Right atrium auricular region (tissue), 2 donors: Measurements from ENCODE around the gene ARNT2. TPM values are rescaled to one million over a fixed set of nuclear protein-coding genes. Genes with fewer than 3 reads are reported as not detected.

Experiments used
- DNase-seq: peaks from one replicate; pipeline ENCODE4 v3.0.0-alpha.2; 2019; ENCODE audit warnings: low spot score
- H3K27ac ChIP-seq, 2 donors: fragments of 200-600 bp; sonication (generic); 1 replicate in 1 of 2; 2 replicates in 1 of 2; pipeline ENCODE4 v1.5.1; 2016 to 2019
- H3K27me3 ChIP-seq, 2 donors: fragments of 200-600 bp; sonication (generic); one replicate each; pipeline versions ENCODE4 v1.5.1 to v1.6.0; 2017 to 2019
- H3K36me3 ChIP-seq: fragments of 200-600 bp; sonication (generic); one replicate; pipeline ENCODE4 v1.5.1; 2016
- H3K4me1 ChIP-seq, 2 donors: fragments of 200-600 bp; sonication (generic); one replicate each; pipeline versions ENCODE4 v1.5.1 to v1.6.0; 2017 to 2019
- H3K4me3 ChIP-seq, 2 donors: fragments of 200-600 bp; sonication (generic); 1 replicate in 1 of 2; 2 replicates in 1 of 2; pipeline ENCODE4 v1.5.1; 2017 to 2019; ENCODE audit warnings: mild to moderate bottlenecking in 1 of 2, moderate library complexity in 1 of 2
- H3K9me3 ChIP-seq, 2 donors: fragments of 200-600 bp; sonication (generic); one replicate each; pipeline ENCODE4 v1.5.1; 2019
- total RNA-seq, 2 donors: library from RNA; depleted of rRNA; stranded (reverse); fragments of >200 nt; gene quantifications; one replicate each; pipeline ENCODE4 v1.1.0, GENCODE V29; 2016
- TF ChIP-seq, protein P1 (sequence below), 2 donors: fragments of 200-600 bp; sonication (generic); IDR thresholded peaks; one replicate each; pipeline ENCODE4 v1.5.1; 2019; ENCODE audit warnings: antibody characterized with exemption in 2 of 2

ARNT2 gene
- total RNA-seq, 2 donors from 2014 or later: 4.8 to 8.4 TPM

DNA sequence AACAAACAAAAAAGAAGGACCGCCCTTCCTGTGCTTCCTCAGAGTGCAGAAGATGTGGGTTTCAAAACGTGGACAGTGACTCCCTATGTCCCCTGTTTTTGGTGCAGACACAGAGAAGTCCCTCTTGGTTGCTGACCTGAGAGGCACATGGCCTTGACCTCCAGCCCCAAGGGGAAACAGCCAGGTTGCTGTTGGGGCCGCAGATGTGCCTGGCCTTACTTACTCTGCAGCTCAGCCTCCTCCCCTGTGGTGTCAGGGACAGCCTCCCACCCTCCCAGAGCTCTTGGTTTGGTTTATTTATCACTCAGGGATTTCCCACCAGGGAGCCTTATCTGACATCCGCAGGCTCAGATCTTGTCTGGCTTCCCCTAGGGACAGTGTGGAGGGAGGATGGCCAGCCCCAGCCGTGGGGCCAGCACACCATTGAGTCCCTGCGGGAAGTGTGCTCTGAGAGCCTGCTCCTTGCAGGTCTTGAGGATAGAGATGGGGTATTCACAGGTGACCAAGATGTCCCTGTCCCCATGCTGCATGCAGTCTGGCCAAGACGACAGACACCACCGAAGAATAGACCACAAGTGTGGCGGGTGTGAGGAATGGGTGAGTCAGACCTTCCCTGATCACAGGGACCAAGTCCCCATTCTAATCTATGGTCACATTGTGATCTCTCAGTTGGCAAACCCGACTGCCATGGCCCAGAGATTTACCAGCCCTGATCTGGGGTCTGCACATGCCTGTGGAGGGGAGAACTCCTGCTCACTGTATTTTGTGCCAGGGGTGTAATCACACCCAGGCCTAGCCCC lies 156.6 kb downstream of the ARNT2 start:
- no peak for DNase-seq
- H3K27ac ChIP-seq: no peak overlapping the region
- no peak overlapping the region for H3K4me3 ChIP-seq
- H3K9me3 ChIP-seq: no peaks in the 10 kb centered on the region
- no peaks in the 10 kb centered on the region for H3K36me3 ChIP-seq
- no peaks in the 10 kb centered on the region for H3K4me1 ChIP-seq
- no peaks in the 10 kb centered on the region for H3K27me3 ChIP-seq
- TF ChIP-seq, protein P1, sequence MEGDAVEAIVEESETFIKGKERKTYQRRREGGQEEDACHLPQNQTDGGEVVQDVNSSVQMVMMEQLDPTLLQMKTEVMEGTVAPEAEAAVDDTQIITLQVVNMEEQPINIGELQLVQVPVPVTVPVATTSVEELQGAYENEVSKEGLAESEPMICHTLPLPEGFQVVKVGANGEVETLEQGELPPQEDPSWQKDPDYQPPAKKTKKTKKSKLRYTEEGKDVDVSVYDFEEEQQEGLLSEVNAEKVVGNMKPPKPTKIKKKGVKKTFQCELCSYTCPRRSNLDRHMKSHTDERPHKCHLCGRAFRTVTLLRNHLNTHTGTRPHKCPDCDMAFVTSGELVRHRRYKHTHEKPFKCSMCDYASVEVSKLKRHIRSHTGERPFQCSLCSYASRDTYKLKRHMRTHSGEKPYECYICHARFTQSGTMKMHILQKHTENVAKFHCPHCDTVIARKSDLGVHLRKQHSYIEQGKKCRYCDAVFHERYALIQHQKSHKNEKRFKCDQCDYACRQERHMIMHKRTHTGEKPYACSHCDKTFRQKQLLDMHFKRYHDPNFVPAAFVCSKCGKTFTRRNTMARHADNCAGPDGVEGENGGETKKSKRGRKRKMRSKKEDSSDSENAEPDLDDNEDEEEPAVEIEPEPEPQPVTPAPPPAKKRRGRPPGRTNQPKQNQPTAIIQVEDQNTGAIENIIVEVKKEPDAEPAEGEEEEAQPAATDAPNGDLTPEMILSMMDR (IDR thresholded peaks at IDR 0.05): no peak

DNA sequence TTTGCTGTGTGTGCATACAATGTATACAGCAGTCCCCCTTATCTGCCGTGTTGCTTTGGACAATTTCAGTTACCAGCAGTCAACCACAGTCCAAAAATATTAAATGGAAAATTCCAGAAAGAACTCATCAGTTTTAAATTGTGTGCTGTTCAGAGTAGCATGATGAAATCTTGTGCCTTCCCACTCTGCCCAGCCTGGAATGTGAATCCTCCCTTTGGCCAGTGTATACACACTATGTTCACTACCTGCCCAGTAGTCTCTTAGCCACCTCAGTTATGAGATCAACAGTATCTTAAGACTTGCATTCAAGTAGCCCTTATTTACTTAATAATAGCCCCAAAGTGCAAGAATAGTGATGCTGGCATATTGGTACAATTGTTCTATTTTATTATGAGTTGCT lies 157.3 kb downstream of the ARNT2 start:
- TF ChIP-seq, protein P1 (IDR thresholded peaks at IDR 0.05): no peak
- Histone ChIP-seq H3K27ac (no peak overlapping the region), H3K9me3 (no peaks in the 10 kb centered on the region), H3K36me3 (no peaks in the 10 kb centered on the region), H3K4me3 (no peak overlapping the region), H3K4me1 (no peaks in the 10 kb centered on the region), H3K27me3 (no peaks in the 10 kb centered on the region)
- DNase-seq: no peak

DNA sequence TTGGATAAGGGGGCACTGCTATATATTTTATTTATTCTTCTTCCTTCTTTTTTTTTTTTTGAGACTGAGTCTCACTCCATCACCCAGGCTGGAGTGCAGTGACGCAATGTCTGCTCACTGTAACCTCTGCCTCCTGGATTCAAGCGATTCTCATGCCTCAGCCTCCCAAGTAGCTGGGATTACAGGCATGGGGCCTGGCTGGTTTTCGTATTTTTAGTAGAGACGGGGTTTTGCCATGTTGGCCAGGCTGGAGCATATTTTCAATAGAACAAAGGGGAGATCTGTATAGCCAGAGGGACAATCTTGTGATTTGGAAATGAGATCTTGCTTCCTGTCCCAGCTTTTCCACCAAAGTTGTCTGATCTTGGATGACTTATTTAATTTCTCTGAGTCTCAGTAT lies 157.9 kb downstream of the ARNT2 start:
- Histone ChIP-seq H3K27ac (no peak overlapping the region), H3K4me3 (no peak overlapping the region), H3K9me3 (no peaks in the 10 kb centered on the region), H3K36me3 (no peaks in the 10 kb centered on the region), H3K27me3 (no peaks in the 10 kb centered on the region), H3K4me1 (no peaks in the 10 kb centered on the region)
- TF ChIP-seq, protein P1 (IDR thresholded peaks at IDR 0.05): no peak
- no peak for DNase-seq

DNA sequence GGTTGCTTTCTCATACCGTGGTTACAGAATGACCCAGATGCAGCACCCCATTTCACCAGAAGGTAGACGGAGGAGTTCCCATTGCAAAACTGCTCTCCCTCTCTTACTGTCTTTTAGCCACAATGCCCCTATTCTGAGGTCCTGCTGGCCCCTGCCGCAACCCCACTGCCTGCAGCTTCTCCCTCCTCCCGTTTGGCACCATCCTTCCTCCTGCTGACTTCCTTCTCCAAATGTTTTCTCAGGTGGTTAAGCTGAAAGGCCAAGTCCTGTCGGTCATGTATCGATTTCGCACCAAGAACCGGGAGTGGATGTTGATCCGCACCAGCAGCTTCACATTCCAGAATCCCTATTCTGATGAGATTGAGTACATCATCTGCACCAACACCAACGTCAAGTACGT lies 158.7 kb downstream of the ARNT2 start:
- Histone ChIP-seq H3K4me1 (no peaks in the 10 kb centered on the region), H3K9me3 (no peaks in the 10 kb centered on the region), H3K4me3 (no peak overlapping the region), H3K27ac (no peak overlapping the region), H3K27me3 (no peaks in the 10 kb centered on the region), H3K36me3 (no peaks in the 10 kb centered on the region)
- TF ChIP-seq, protein P1 (IDR thresholded peaks at IDR 0.05): no peak
- peak; percentile 44 for DNase-seq

DNA sequence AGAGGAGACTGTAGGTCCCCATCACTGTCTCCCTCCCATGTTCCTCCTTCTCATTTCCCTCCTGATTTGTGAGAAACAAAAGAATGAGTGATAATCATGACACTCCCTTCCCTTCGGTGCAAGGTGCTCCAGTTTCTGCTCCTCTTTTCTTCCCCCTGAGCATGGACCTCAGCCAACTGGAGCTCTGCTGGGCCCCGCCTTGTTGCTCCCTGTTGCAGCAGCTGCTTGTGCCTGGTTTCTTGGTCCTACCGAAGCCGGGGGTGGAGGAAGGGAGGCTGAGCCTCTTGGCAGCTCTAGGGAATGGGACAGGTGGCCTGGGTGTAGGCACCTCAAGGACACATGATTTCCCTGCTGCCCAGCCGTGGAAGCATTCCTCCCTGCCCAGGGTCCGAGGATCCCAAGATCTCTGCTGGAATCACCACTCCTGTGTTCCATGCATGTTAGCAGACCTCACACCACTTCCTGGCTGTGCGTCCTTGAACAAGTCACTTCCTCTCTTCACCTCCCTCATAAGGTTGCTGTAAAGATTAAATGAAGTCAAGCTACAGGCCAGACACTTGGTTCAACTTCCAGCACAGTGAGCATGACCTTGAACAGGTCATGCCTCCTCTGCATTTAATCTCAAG lies 159.3 kb downstream of the ARNT2 start:
- Histone ChIP-seq H3K4me1 (no peaks in the 10 kb centered on the region), H3K36me3 (no peaks in the 10 kb centered on the region), H3K9me3 (no peaks in the 10 kb centered on the region), H3K27me3 (no peaks in the 10 kb centered on the region), H3K4me3 (no peak overlapping the region), H3K27ac (no peak overlapping the region)
- TF ChIP-seq, protein P1 (IDR thresholded peaks at IDR 0.05): no peak
- no peak for DNase-seq
